ENCODE data around the gene LRCH4.

GRCh38 chr7:100570954-100571828 is 14.7 kb downstream of the LRCH4 start:
- no peak for TF ChIP-seq CTCF (IDR thresholded peaks at IDR 0.05; ENCODE audit: insufficient read depth, low read length, poor library complexity, severe bottlenecking)
- TF ChIP-seq EZH2phosphoT487 (conservative IDR thresholded peaks at IDR 0.05; ENCODE audit: low read length), result no peak

Data from SU-DHL-6 (cell line).